CD4-positive, alpha-beta memory T cell (primary cell): Measurements from ENCODE around the gene RNF215. TPM values are rescaled to one million over a fixed set of nuclear protein-coding genes. Genes with fewer than 3 reads are reported as not detected.

Source experiments
- CTCF ChIA-PET: fragments of 350-600 bp; sonication (Branson Sonifier 250); formaldehyde crosslinking; loops from one replicate; lab custom pipeline; 2021; ENCODE audit warnings: inconsistent platforms; ENCODE audit not compliant: partially characterized antibody; lab: Charles Lee
- POLR2A ChIA-PET: fragments of 350-600 bp; sonication (Branson Sonifier 250); formaldehyde crosslinking; loops from one replicate; lab custom pipeline; 2021; ENCODE audit not compliant: partially characterized antibody; lab: Charles Lee
- DNase-seq, 5 donors: peaks; one replicate each; pipeline versions ENCODE4 v3.0.0 to v3.0.0-alpha.2; 2020 to 2022; ENCODE audit warnings: mixed read lengths in 1 of 5
- H3K27ac ChIP-seq: one replicate; pipeline ENCODE4 v1.7.0; 2013; ENCODE audit warnings: low read depth, low read length
- H3K27me3 ChIP-seq: 2 replicates; pipeline ENCODE4 v1.7.0; 2013; ENCODE audit warnings: mild to moderate bottlenecking, low read length, moderate library complexity; ENCODE audit not compliant: insufficient read depth
- H3K36me3 ChIP-seq: 2 replicates; pipeline ENCODE4 v1.7.0; 2013; ENCODE audit warnings: mild to moderate bottlenecking, low read length, moderate library complexity; ENCODE audit not compliant: insufficient read depth
- H3K4me1 ChIP-seq: 2 replicates; pipeline ENCODE4 v1.7.0; 2013; ENCODE audit warnings: mild to moderate bottlenecking, low read length, moderate library complexity; ENCODE audit not compliant: insufficient read depth
- H3K4me3 ChIP-seq, 2 donors: one replicate each; pipeline ENCODE4 v1.7.0; 2013; ENCODE audit warnings: low read length in 2 of 2, mild to moderate bottlenecking in 1 of 2
- H3K9me3 ChIP-seq, 2 donors: one replicate each; pipeline ENCODE4 v1.7.0; 2013; ENCODE audit warnings: low read length in 2 of 2, control low read depth in 1 of 2; ENCODE audit not compliant: control insufficient read depth in 1 of 2
- H3K27ac Mint-ChIP-seq, 7 donors: one replicate each; pipeline ENCODE4 v1.8.0; 2020 to 2021; ENCODE audit warnings: mixed read lengths in 7 of 7, mild to moderate bottlenecking in 6 of 7, inconsistent platforms in 3 of 7, moderate library complexity in 3 of 7
- H3K27me3 Mint-ChIP-seq, 2 donors: one replicate each; pipeline ENCODE4 v1.8.0; 2020 to 2021; ENCODE audit warnings: mixed read lengths in 2 of 2
- H3K36me3 Mint-ChIP-seq, 2 donors: one replicate each; pipeline ENCODE4 v1.8.0; 2020 to 2021; ENCODE audit warnings: mixed read lengths in 2 of 2, inconsistent platforms in 1 of 2, mild to moderate bottlenecking in 1 of 2
- H3K4me1 Mint-ChIP-seq, 4 donors: one replicate each; pipeline ENCODE4 v1.8.0; 2020 to 2021; ENCODE audit warnings: mixed read lengths in 4 of 4, mild to moderate bottlenecking in 1 of 4
- H3K4me3 Mint-ChIP-seq, 8 donors: one replicate each; pipeline ENCODE4 v1.8.0; 2020 to 2021; ENCODE audit warnings: mixed read lengths in 8 of 8, mild to moderate bottlenecking in 7 of 8, moderate library complexity in 6 of 8, inconsistent platforms in 3 of 8
- H3K9me3 Mint-ChIP-seq, 8 donors: one replicate each; pipeline ENCODE4 v1.8.0; 2020 to 2021; ENCODE audit warnings: mixed read lengths in 8 of 8, mild to moderate bottlenecking in 5 of 8, inconsistent platforms in 3 of 8, moderate library complexity in 1 of 8
- intact Hi-C: fragments of 100-400 bp; cut with micrococcal nuclease; formaldehyde crosslinking; loops from one replicate; pipeline ENCODE4 v1.15.1; 2023
- polyA plus RNA-seq, 2 donors: library from polyadenylated mRNA; unstranded; fragments of 300-500 nt; fragmentation: Illumina TruSeq; gene quantifications; one replicate each; pipeline ENCODE4 v1.2.3, GENCODE V29; 2021
- total RNA-seq, 2 experiments: library from RNA; stranded (reverse); gene quantifications; one replicate each; pipeline ENCODE4 v1.2.3, GENCODE V29; 2021

The RNF215 gene
- total and polyA plus RNA-seq, 4 experiments from 2014 or later = 0.29 to 6.6 (median 3.3) TPM

- H3K4me3 ChIP-seq = no peak overlapping the region
- no peaks in the 10 kb centered on the region for H3K9me3 ChIP-seq
- peak overlapping the region in 3 of 7 donors; percentile 21 to 62 (median 56) for H3K27ac Mint-ChIP-seq
- ChIA-PET CTCF (interaction anchor here (1.0 to 16.0 kb wide), 11 partner anchors 9 to 295 kb away, joined by 3 to 392 read pairs (median 5); partner anchors contain the start of genes CASTOR1 and MTFP1), POLR2A (interaction anchor here (1.3 to 4.9 kb wide), 4 partner anchors 32 to 104 kb away, joined by 3 to 46 read pairs (median 24); partner anchors contain the start of genes CASTOR1 and MTFP1)
- peaks cover 0 to 2% of the 10 kb centered on the region in 2 donors for H3K27me3 Mint-ChIP-seq
- no peaks in the 10 kb centered on the region for H3K27me3 ChIP-seq
- DNase-seq = no peak
- H3K36me3 ChIP-seq = no peaks in the 10 kb centered on the region
- no peak overlapping the region for H3K4me3 Mint-ChIP-seq
- intact Hi-C loops = no loop called here
- H3K9me3 Mint-ChIP-seq = no peaks in the 10 kb centered on the region
- peaks cover 0 to 2% of the 10 kb centered on the region in 2 donors for H3K36me3 Mint-ChIP-seq
- no peak overlapping the region for H3K27ac ChIP-seq
- peaks cover 7 to 30% (median 18%) of the 10 kb centered on the region in 4 donors for H3K4me1 Mint-ChIP-seq
- peaks cover 19% of the 10 kb centered on the region for H3K4me1 ChIP-seq
Observed at GRCh38 chr22:30392661-30393321, 5.6 kb upstream of the RNF215 start.

- peaks cover 15% of the 10 kb centered on the region for H3K4me1 ChIP-seq
- Mint-ChIP-seq H3K27me3 (peaks cover 0 to 3% of the 10 kb centered on the region in 2 donors), H3K27ac (peak overlapping the region in 6 of 7 donors; percentile 31 to 93 (median 85)), H3K4me3 (peak overlapping the region in 1 of 8 donors; percentile 44), H3K4me1 (peaks cover 9 to 22% (median 14%) of the 10 kb centered on the region in 4 donors), H3K36me3 (no peaks in the 10 kb centered on the region), H3K9me3 (no peaks in the 10 kb centered on the region)
- intact Hi-C loops = loop anchor here (1.0 to 2.0 kb wide), 2 partner anchors 35 to 212 kb away; no protein-coding TSS in a partner anchor
- H3K27ac ChIP-seq = no peak overlapping the region
- ChIA-PET POLR2A (interaction anchor here (1.2 to 4.9 kb wide), 6 partner anchors 34 to 124 kb away, joined by 3 to 46 read pairs (median 6); partner anchors contain the start of genes CASTOR1, CCDC157, MTFP1 and OSM), CTCF (interaction anchor here (0.8 to 16.0 kb wide), 23 partner anchors 11 to 290 kb away, joined by 3 to 392 read pairs (median 4); partner anchors contain the start of genes CASTOR1, MTFP1 and SLC35E4)
- peak; percentile 79 to 80 (median 80) for DNase-seq
- no peaks in the 10 kb centered on the region for H3K27me3 ChIP-seq
- H3K36me3 ChIP-seq = no peaks in the 10 kb centered on the region
- H3K4me3 ChIP-seq = no peak overlapping the region
- no peaks in the 10 kb centered on the region for H3K9me3 ChIP-seq
Observed at GRCh38 chr22:30390974-30391691, 3.9 kb upstream of the RNF215 start.

GRCh38 chr22:30386608-30386959, 627 bp downstream of the RNF215 start:
- Mint-ChIP-seq H3K36me3 (no peaks in the 10 kb centered on the region), H3K4me1 (peaks cover 9 to 13% (median 11%) of the 10 kb centered on the region in 4 donors), H3K4me3 (peak overlapping the region; percentile 54 to 82 (median 79)), H3K27ac (peak overlapping the region in 2 of 7 donors; percentile 0 to 56), H3K27me3 (peaks cover 0 to 2% of the 10 kb centered on the region in 2 donors), H3K9me3 (no peaks in the 10 kb centered on the region)
- Histone ChIP-seq H3K27ac (no peak overlapping the region), H3K4me3 (no peak overlapping the region), H3K4me1 (peaks cover 13% of the 10 kb centered on the region), H3K27me3 (no peaks in the 10 kb centered on the region), H3K9me3 (no peaks in the 10 kb centered on the region), H3K36me3 (no peaks in the 10 kb centered on the region)
- ChIA-PET POLR2A (interaction anchor here (1.2 to 4.3 kb wide), 8 partner anchors 39 to 110 kb away, joined by 3 to 90 read pairs (median 4); partner anchors contain the start of genes CASTOR1 and TBC1D10A), CTCF (interaction anchor here (0.9 to 16.0 kb wide), 13 partner anchors 12 to 280 kb away, joined by 3 to 392 read pairs (median 5); partner anchors contain the start of genes CASTOR1 and MTFP1)
- intact Hi-C loops = loop anchor here (2.0 kb wide), 1 partner anchor 30 kb away; the partner anchor contains the start of genes CCDC157 and SF3A1
- no peak for DNase-seq

GRCh38 chr22:30385942-30386341, 1.3 kb downstream of the RNF215 start:
- ChIA-PET CTCF (interaction anchor here (0.8 to 16.0 kb wide), 11 partner anchors 11 to 762 kb away, joined by 3 to 392 read pairs (median 5); partner anchors contain the start of genes CASTOR1 and MTFP1), POLR2A (interaction anchor here (0.8 to 4.3 kb wide), 4 partner anchors 75 to 109 kb away, joined by 3 to 90 read pairs (median 4); partner anchors contain the start of gene CASTOR1)
- H3K36me3 Mint-ChIP-seq = peaks cover 0 to under 1% of the 10 kb centered on the region in 2 donors
- intact Hi-C loops = loop anchor here (2.0 kb wide), 1 partner anchor 29 kb away; the partner anchor contains the start of genes CCDC157 and SF3A1
- no peak for DNase-seq
- Histone ChIP-seq H3K4me3 (no peak overlapping the region), H3K27ac (no peak overlapping the region), H3K27me3 (no peaks in the 10 kb centered on the region), H3K9me3 (no peaks in the 10 kb centered on the region), H3K36me3 (no peaks in the 10 kb centered on the region), H3K4me1 (peaks cover 9% of the 10 kb centered on the region)
- H3K9me3 Mint-ChIP-seq = no peaks in the 10 kb centered on the region
- peaks cover 0 to 2% of the 10 kb centered on the region in 2 donors for H3K27me3 Mint-ChIP-seq
- H3K4me1 Mint-ChIP-seq = peaks cover 5 to 8% (median 6%) of the 10 kb centered on the region in 4 donors
- H3K4me3 Mint-ChIP-seq = peak overlapping the region in 6 of 8 donors; percentile 28 to 81 (median 50)
- H3K27ac Mint-ChIP-seq = peak overlapping the region in 3 of 7 donors; percentile 0 to 60 (median 18)

- H3K9me3 Mint-ChIP-seq = no peaks in the 10 kb centered on the region
- ChIA-PET CTCF (interaction anchor here (0.9 to 14.6 kb wide), 5 partner anchors 16 to 275 kb away, joined by 3 to 392 read pairs (median 3); partner anchors contain the start of gene CASTOR1), POLR2A (interaction anchor here (1.2 kb wide), 1 partner anchor 94 kb away, joined by 4 read pairs; the partner anchor contains the start of gene CASTOR1)
- peaks cover 0 to 3% of the 10 kb centered on the region in 2 donors for H3K36me3 Mint-ChIP-seq
- H3K4me1 Mint-ChIP-seq = peaks cover 5 to 7% (median 6%) of the 10 kb centered on the region in 4 donors
- H3K4me3 Mint-ChIP-seq = no peak overlapping the region
- peaks cover 9% of the 10 kb centered on the region for H3K4me1 ChIP-seq
- no peak overlapping the region for H3K4me3 ChIP-seq
- no peaks in the 10 kb centered on the region for H3K36me3 ChIP-seq
- no peaks in the 10 kb centered on the region for H3K9me3 ChIP-seq
- peak overlapping the region in 1 of 7 donors; percentile 59 for H3K27ac Mint-ChIP-seq
- no peak for DNase-seq
- no peak overlapping the region for H3K27ac ChIP-seq
- intact Hi-C loops = no loop called here
- peaks cover 0 to 2% of the 10 kb centered on the region in 2 donors for H3K27me3 Mint-ChIP-seq
- no peaks in the 10 kb centered on the region for H3K27me3 ChIP-seq
Observed at GRCh38 chr22:30383061-30383460, 4.2 kb downstream of the RNF215 start.

GRCh38 chr22:30382340-30382739, 4.9 kb downstream of the RNF215 start:
- ChIA-PET POLR2A (interaction anchor here (1.2 kb wide), 1 partner anchor 94 kb away, joined by 4 read pairs; the partner anchor contains the start of gene CASTOR1), CTCF (interaction anchor here (0.9 to 14.6 kb wide), 5 partner anchors 15 to 274 kb away, joined by 3 to 392 read pairs (median 3); partner anchors contain the start of gene CASTOR1)
- Mint-ChIP-seq H3K27me3 (peaks cover 0 to under 1% of the 10 kb centered on the region in 2 donors), H3K36me3 (peaks cover 0 to 3% of the 10 kb centered on the region in 2 donors), H3K4me1 (peaks cover 1 to 6% (median 4%) of the 10 kb centered on the region in 4 donors), H3K27ac (no peak overlapping the region), H3K9me3 (no peaks in the 10 kb centered on the region), H3K4me3 (no peak overlapping the region)
- Histone ChIP-seq H3K9me3 (no peaks in the 10 kb centered on the region), H3K27me3 (no peaks in the 10 kb centered on the region), H3K4me3 (no peak overlapping the region), H3K4me1 (peaks cover 6% of the 10 kb centered on the region), H3K36me3 (no peaks in the 10 kb centered on the region), H3K27ac (no peak overlapping the region)
- intact Hi-C loops = no loop called here
- DNase-seq = no peak
